OCI-LY1 (cell line): ENCODE measurements around the gene PTPRCAP.

Experiments
- H2AFZ ChIP-seq: fragments of 200-600 bp; sonication (generic), shearing (Covaris generic); 2 replicates; pipeline ENCODE4 v1.6.0; 2014; ENCODE audit warnings: antibody characterized with exemption, mild to moderate bottlenecking, low read length
- H3F3A ChIP-seq: fragments of 200-600 bp; sonication (generic), shearing (Covaris generic); 2 replicates; pipeline ENCODE4 v1.6.0; 2014; ENCODE audit warnings: mild to moderate bottlenecking, antibody characterized with exemption, low read length, moderate library complexity; ENCODE audit not compliant: insufficient read depth
- H3K27ac ChIP-seq: fragments of 200-600 bp; sonication (generic); 2 replicates; pipeline ENCODE4 v1.5.1; 2014; ENCODE audit warnings: low read length, mixed run types, mild to moderate bottlenecking, low read depth; ENCODE audit not compliant: poor library complexity, severe bottlenecking
- H3K27me3 ChIP-seq: fragments of 200-600 bp; sonication (generic); 2 replicates; pipeline ENCODE4 v1.6.0; 2014; ENCODE audit warnings: antibody characterized with exemption, mild to moderate bottlenecking, low read length, moderate library complexity; ENCODE audit not compliant: insufficient read depth
- H3K36me3 ChIP-seq: fragments of 200-600 bp; sonication (generic); 2 replicates; pipeline ENCODE4 v1.6.1; 2014; ENCODE audit warnings: mild to moderate bottlenecking, antibody characterized with exemption, low read length, moderate library complexity, mixed read lengths; ENCODE audit not compliant: insufficient read depth
- H3K4me1 ChIP-seq: fragments of 200-600 bp; sonication (generic); 2 replicates; pipeline ENCODE4 v1.5.1; 2014; ENCODE audit warnings: mild to moderate bottlenecking, low read length, moderate library complexity; ENCODE audit not compliant: insufficient read depth, severe bottlenecking
- H3K4me2 ChIP-seq: fragments of 200-600 bp; sonication (generic), shearing (Covaris generic); 2 replicates; pipeline ENCODE4 v1.6.1; 2014; ENCODE audit warnings: low read length
- H3K4me3 ChIP-seq: fragments of 200-600 bp; sonication (generic); 2 replicates; pipeline ENCODE4 v1.5.1; 2014; ENCODE audit warnings: low read length, low read depth, mild to moderate bottlenecking, mixed read lengths; ENCODE audit not compliant: poor library complexity, severe bottlenecking
- H3K79me2 ChIP-seq: fragments of 200-600 bp; shearing (Covaris generic); 2 replicates; pipeline ENCODE4 v1.6.1; 2016; ENCODE audit warnings: mixed run types, low read length, mixed read lengths; ENCODE audit not compliant: insufficient read depth
- H3K9ac ChIP-seq: fragments of 200-600 bp; sonication (generic), shearing (Covaris generic); 2 replicates; pipeline ENCODE4 v1.6.1; 2014; ENCODE audit warnings: mild to moderate bottlenecking, low read length, mixed read lengths
- H3K9me2 ChIP-seq: fragments of 200-600 bp; sonication (generic), shearing (Covaris generic); 2 replicates; pipeline ENCODE4 v1.6.1; 2014; ENCODE audit warnings: low read depth, mild to moderate bottlenecking, low read length, mixed read lengths
- H3K9me3 ChIP-seq: fragments of 200-600 bp; shearing (Covaris generic); 2 replicates; pipeline ENCODE4 v1.6.1; 2014; ENCODE audit warnings: low read length, mixed read lengths
- H4K20me1 ChIP-seq: fragments of 200-600 bp; sonication (generic), shearing (Covaris generic); 2 replicates; pipeline ENCODE4 v1.6.0; 2016; ENCODE audit warnings: mild to moderate bottlenecking, low read length; ENCODE audit not compliant: insufficient read depth
- EZH2 ChIP-seq: fragments of 200-600 bp; sonication (generic), shearing (Covaris generic); IDR thresholded peaks from 2 replicates; pipeline ENCODE4 v1.8.0; 2017; ENCODE audit warnings: borderline replicate concordance, mixed run types, mild to moderate bottlenecking, antibody characterized with exemption, low read length, moderate library complexity, mixed read lengths
- TF ChIP-seq, protein P1 (sequence below): fragments of 200-600 bp; sonication (generic), shearing (Covaris generic); IDR thresholded peaks from 2 replicates; pipeline ENCODE4 v1.5.1; 2017; ENCODE audit warnings: mild to moderate bottlenecking, antibody characterized with exemption, low read length, moderate library complexity, mixed read lengths

PTPRCAP gene

GRCh38 chr11:67413266-67413849, 24.1 kb downstream of the PTPRCAP start:
- Histone ChIP-seq H4K20me1 (no peaks in the 10 kb centered on the region), H3K36me3 (peaks cover 11% of the 10 kb centered on the region; the same call in 1 of the 2 replicates), H3K9me3 (no peaks in the 10 kb centered on the region), H3K4me3 (no peak overlapping the region), H3K4me1 (peaks cover 64% of the 10 kb centered on the region), H3K9me2 (no peaks in the 10 kb centered on the region), H3K27me3 (peaks cover 3% of the 10 kb centered on the region; the same call in 1 of the 2 replicates), H3K4me2 (no peak overlapping the region), H3F3A (no peaks in the 10 kb centered on the region), H3K9ac (no peak overlapping the region), H3K27ac (no peak overlapping the region), H3K79me2 (no peaks in the 10 kb centered on the region), H2AFZ (no peak overlapping the region)
- TF ChIP-seq EZH2: no peak
- TF ChIP-seq, protein P1, sequence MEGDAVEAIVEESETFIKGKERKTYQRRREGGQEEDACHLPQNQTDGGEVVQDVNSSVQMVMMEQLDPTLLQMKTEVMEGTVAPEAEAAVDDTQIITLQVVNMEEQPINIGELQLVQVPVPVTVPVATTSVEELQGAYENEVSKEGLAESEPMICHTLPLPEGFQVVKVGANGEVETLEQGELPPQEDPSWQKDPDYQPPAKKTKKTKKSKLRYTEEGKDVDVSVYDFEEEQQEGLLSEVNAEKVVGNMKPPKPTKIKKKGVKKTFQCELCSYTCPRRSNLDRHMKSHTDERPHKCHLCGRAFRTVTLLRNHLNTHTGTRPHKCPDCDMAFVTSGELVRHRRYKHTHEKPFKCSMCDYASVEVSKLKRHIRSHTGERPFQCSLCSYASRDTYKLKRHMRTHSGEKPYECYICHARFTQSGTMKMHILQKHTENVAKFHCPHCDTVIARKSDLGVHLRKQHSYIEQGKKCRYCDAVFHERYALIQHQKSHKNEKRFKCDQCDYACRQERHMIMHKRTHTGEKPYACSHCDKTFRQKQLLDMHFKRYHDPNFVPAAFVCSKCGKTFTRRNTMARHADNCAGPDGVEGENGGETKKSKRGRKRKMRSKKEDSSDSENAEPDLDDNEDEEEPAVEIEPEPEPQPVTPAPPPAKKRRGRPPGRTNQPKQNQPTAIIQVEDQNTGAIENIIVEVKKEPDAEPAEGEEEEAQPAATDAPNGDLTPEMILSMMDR: no peak

DNA sequence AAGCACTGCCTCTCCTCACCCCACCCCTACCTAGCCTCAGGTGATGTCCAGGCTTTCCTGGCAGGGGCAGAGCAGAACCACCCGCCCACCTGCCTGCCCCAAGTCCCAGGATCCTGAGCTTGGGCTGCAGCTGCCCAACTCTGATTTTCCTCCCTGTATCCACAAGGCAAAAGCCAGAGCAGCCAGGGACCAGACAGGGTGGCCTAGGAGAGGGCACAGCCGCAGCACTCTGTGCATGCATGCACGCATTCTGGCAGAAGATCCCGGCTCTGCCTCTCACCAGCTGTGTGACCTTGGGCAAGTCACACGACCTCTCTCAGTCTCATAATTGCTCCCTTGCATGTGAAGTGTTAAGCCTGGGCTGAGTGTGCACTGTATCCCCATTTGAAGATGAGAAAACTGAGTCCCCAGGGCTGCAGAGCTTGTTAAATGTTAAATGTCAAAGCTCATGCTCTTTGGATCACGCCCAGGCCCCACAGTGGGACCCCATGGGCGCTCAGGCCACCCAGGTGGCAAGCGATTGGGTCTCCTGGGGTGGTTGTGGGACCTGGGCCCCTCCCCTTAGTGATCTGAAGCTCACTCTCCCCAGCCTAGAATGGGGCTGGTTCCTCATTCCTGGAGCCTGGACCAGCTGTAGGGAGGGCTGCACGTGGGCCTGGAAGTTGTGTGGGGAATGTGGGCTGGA, 24.8 kb downstream of the PTPRCAP start:
- TF ChIP-seq, protein P1: no peak
- no peak for TF ChIP-seq EZH2
- Histone ChIP-seq H4K20me1 (no peaks in the 10 kb centered on the region), H2AFZ (no peak overlapping the region), H3K4me3 (no peak overlapping the region), H3K9me2 (no peaks in the 10 kb centered on the region), H3K79me2 (no peaks in the 10 kb centered on the region), H3K36me3 (peaks cover 14% of the 10 kb centered on the region; the same call in 1 of the 2 replicates), H3K4me1 (peaks cover 69% of the 10 kb centered on the region), H3K4me2 (no peak overlapping the region), H3K9me3 (no peaks in the 10 kb centered on the region), H3F3A (no peaks in the 10 kb centered on the region), H3K9ac (no peak overlapping the region), H3K27ac (no peak overlapping the region), H3K27me3 (peaks cover 3% of the 10 kb centered on the region; the same call in 1 of the 2 replicates)

- peaks cover 71% of the 10 kb centered on the region for H3K4me1 ChIP-seq
- no peak overlapping the region for H3K27ac ChIP-seq
- H3K9me2 ChIP-seq: no peaks in the 10 kb centered on the region
- TF ChIP-seq, protein P1: no peak
- no peak for TF ChIP-seq EZH2
- H3K27me3 ChIP-seq: peaks cover 3% of the 10 kb centered on the region; the same call in 1 of the 2 replicates
- no peaks in the 10 kb centered on the region for H3F3A ChIP-seq
- H3K9me3 ChIP-seq: no peaks in the 10 kb centered on the region
- H2AFZ ChIP-seq: no peak overlapping the region
- H3K79me2 ChIP-seq: no peaks in the 10 kb centered on the region
- no peak overlapping the region; the same call in 1 of the 2 replicates for H3K9ac ChIP-seq
- H3K36me3 ChIP-seq: peaks cover 14% of the 10 kb centered on the region; the same call in 1 of the 2 replicates
- no peak overlapping the region; the same call in 1 of the 2 replicates for H3K4me2 ChIP-seq
- H4K20me1 ChIP-seq: no peaks in the 10 kb centered on the region
- H3K4me3 ChIP-seq: no peak overlapping the region
Observed at GRCh38 chr11:67411785-67412152, 25.7 kb downstream of the PTPRCAP start.
